Measurements from ENCODE around the gene SPP1.
"Not testable (repeated sequence)": the region's sequence is repeated elsewhere in the genome, so short reads cannot be mapped to it uniquely, and the experiment has no call there.

The SPP1 gene

GRCh38 chr4:87975466-87975865 is at the start of gene SPP1:
Gene SPP1 (plus strand): TSS chr4:87975714. CDS start chr4:87976896, 1,182 bp downstream.
- DNase-seq = peak; percentile 76

GRCh38 chr4:87926554-87927098 is 48.9 kb upstream of the SPP1 start:
- no peak for DNase-seq

DNA sequence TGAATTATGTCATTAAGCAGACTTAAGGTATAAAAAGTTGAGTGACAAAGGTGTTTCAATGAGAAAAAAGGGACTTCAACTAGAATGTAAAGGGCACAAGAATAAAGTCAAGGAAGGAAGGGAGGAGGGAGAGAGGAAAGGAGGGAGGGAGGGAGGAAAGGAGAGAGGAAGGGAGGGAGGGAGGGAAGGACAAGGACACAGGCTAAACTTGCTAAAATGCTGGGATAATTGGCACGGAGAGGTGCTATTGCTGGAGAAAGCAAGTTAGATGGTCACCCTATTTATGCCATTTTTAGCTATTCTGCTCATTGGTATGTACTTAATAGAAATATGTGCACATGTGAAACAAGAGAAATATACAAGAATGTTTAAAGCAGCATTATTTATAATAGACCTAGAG is 44.9 kb upstream of the SPP1 start:
- DNase-seq = no peak

GRCh38 chr4:87931932-87932331 is 43.6 kb upstream of the SPP1 start:
- DNase-seq = no peak

DNA sequence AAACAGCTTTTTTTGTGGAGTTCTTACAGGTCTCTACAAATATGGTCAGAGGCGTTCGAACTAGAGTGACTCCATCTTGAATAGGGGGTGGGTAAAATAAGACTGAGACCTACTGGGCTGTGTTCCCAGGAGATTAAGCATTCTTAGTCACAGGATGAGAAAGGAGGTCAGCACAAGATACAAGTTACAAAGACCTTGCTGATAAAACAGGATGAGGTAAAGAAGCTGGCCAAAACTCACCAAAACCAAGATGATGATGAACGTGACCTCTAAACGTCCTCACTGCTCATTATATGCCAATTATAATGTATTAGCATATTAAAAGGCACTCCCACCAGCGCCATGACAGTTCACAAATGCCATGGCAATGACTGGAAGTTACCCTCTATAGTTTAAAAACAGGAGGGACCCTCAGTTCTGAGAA is 42.8 kb upstream of the SPP1 start:
- DNase-seq = no peak

- no peak for DNase-seq
Measured at GRCh38 chr4:87933337-87933736, 42.2 kb upstream of the SPP1 start.

DNA sequence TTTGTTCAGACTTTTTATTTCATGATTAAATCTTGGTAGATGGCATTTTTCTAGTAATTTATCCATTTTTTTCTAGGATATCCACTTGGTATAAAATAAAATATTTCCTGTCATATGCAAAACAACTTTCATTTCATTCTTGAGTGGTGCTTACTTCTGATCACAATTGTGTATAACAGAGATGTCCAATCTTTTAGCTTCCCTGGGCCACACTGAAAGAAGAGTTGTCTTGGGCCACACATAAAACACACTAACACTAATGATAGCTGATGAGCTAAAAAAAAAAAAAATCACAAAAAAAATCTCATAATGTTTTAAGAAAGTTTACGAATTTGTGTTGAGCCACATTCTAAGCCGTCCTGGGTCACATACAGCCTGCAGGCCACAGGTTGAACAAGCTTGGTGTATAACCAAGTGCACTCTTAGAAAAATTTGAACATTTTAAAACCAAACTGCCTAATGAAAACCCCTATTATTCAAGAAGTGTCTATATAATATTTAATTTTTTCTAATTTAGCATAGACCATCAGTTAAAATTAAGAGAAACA is 41.3 kb upstream of the SPP1 start:
- no peak for DNase-seq

DNA sequence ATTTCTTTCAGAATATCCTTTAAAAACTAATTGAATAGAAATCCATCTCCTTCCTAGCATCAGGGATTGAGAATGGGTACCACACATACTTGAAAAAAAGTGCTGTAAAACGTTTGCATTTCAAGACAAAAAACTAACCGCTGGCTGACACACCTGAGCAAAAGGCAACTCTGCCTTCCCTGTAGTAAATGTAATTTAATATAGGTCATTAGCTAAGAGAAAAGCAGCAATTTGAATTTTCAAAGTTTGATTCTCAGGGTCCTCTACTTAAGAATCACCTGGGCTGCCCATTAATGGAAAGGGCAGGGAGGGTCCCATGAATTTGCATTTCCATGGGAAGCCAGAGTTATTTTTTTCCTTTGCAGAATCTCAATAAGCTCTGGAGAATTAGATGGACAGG is 40.5 kb upstream of the SPP1 start:
- no peak for DNase-seq

- not testable (repeated sequence) for DNase-seq
Measured at GRCh38 chr4:87935954-87936353, 39.6 kb upstream of the SPP1 start.

DNA sequence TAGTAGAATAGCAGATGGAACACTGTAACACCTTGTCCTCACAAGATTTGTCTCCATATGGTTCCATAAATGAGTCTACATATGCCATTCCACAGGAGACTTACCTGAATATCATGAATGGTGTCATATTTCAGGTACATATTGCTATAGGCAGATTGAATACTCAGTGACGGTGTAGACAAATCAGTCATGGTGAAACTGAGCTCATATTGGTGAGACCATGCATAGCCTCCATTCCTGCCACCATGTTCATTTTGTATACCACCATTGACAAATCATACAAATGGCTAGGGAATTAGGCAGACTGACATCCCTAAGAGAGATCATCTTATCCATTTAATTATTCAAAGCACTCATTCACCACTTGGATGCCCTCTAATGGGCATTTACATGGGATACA is 38.0 kb upstream of the SPP1 start:
- no peak for DNase-seq

- no peak for DNase-seq
Measured at GRCh38 chr4:87938746-87939145, 36.8 kb upstream of the SPP1 start.

GRCh38 chr4:87939978-87940690 is 35.4 kb upstream of the SPP1 start:
- no peak for DNase-seq

GRCh38 chr4:87940809-87941208 is 34.7 kb upstream of the SPP1 start:
- DNase-seq = not testable (repeated sequence)

DNA sequence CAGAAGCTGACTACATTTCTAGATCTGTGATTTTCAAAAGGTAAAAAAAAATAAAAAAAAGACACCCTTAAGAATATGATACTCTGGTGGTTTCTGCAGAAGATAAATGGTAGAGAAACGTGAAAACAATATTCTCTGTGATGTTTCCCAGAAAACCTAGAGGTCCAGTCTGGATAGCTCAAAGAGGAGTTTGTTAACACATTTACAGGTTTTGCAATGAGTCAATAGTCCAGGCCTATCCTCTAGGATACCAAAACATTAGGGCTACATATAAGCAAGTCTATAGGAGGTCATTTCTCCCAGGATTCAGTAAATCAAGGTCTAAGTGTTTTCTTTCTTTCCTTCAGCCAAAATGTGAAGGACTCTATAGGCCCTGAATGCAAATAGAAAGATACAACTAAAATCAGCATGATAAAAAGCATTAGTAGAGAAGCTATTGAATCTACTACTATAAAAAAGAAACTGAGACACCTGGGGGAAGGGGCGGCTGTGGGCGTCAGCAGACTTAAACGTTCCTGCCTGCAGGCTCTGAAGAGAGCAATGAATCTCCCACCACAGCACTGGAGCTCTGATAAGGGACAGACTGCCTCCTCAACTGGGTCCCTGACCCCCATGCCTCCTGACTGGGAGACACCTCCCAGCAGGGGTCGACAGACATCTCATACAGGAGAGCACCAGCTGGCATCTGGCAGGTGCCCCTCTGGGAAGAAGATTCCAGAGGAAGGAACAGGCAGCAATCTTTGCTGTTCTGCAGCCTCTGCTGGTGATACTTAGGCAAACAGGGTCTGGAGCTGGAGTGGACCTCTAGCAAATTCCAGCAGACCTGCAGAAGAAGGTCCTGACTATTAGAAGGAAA is 33.7 kb upstream of the SPP1 start:
- no peak for DNase-seq

- DNase-seq = no peak
Measured at GRCh38 chr4:87943660-87944149, 31.8 kb upstream of the SPP1 start.

DNA sequence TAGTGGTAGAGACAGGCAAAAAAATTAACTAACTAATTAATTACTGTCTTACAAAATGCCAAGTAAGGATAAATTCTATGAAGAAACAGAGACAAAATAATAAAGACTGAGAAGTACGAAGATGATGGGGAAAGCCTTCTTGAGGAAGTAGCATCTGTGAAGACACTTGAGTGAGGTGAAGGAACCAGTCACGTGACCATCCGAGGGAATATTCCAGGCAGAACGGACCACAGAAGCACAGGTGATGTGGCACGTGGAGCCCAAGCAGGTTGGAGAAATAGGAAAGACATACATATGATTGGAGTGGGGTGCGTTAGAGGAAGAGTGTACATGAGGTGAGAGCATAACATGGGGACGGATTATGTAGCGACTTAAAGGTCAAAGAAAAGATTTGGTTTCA is 30.5 kb upstream of the SPP1 start:
- DNase-seq = no peak

DNA sequence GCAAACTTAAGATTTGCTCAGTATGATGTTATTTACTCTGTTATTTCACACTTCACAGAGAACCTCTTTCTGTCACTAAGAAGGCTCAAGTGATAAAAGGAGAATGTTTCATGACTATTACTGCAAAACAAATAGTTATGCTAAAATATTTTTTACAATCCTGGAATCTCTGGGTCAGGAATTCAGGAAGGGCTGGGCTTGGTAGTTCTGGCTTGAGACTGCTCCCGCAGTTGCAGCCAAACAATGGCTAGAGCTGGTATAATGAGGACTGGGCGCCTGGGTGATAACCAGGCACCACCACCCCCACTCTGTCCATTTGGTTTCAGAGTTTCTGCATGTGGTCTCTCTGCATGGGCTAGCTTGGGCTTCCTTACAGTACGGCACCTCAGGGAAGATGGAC is 28.7 kb upstream of the SPP1 start:
- no peak for DNase-seq

- DNase-seq = no peak
Measured at GRCh38 chr4:87947381-87948160, 27.9 kb upstream of the SPP1 start.

DNA sequence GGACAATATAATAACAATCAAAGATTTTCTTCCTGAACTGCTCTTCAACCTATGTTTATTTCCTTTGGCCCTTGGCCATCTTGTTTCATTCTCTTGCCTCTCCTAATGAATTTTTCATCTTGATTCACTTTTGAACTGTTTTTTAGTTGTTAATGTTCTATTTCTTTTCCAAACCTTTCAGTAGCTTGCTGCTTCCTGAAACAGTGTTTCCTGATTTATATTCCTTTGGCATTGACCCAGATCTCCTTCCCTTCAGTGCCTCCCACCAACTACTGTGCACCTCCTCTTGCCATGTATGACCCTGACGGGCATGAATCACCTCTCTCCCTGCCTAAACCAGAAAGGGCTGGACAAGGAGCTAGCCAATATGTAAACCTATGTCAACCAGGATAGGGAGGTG is 25.6 kb upstream of the SPP1 start:
- DNase-seq = no peak

DNA sequence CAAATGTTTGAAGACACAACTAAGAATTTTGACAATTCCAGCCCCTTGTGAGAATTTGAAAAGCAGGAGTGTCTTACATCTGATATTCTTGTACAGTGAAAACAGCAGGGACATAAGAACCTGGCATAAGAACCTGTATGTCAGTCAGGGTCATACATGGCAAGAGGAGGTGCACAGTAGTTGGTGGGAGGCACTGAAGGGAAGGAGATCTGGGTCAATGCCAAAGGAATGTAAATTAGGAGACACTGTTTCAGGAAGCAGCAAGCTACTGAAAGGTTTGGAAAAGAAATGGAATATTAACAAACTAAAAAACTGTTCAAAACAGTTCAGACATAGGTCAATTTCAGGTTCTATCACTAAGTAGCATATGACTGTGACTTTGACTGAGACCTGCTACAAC is 25.0 kb upstream of the SPP1 start:
- no peak for DNase-seq

- no peak for DNase-seq
Measured at GRCh38 chr4:87950936-87951511, 24.5 kb upstream of the SPP1 start.

DNA sequence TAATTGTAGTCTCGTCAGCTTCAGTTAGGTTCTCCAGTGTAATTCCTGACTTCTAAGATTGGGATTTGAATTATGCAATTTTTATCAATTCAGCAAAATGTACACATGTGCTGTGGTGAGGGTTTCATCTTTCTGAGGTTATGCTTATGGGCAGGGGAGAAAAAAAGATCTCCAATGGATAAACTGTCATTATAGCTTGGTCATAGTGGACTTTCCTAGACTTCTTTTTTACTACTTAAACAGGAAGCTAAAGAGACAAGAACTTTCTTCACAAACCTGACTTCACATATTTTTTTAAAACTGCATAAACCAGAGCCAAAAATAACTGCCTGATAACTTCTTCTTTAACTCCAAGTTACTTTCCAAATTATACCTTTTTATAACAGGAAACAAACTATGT is 21.7 kb upstream of the SPP1 start:
- DNase-seq = no peak

All from retina (tissue), 1 donor.